ENCODE data around the gene PRLHR.

- no peak for TF ChIP-seq POLR2AphosphoS5 (IDR thresholded peaks at IDR 0.05)
- TF ChIP-seq POLR2A (IDR thresholded peaks at IDR 0.05), result no peak
Observed at GRCh38 chr10:118572256-118573041, 23.0 kb downstream of the PRLHR start.

All from upper lobe of left lung (tissue), 4 donors.